ENCODE data around the gene MEST. TPM values are rescaled to one million over a fixed set of nuclear protein-coding genes. Genes with fewer than 3 reads are reported as not detected.

MEST gene
- total RNA-seq, 2 donors from 2014 or later, result 7.2 to 27.8 TPM

- Histone ChIP-seq H3K36me3 (no peaks in the 10 kb centered on the region), H3K4me1 (no peaks in the 10 kb centered on the region), H3K27me3 (no peaks in the 10 kb centered on the region), H3K4me3 (no peak overlapping the region), H3K27ac (no peak overlapping the region), H3K9me3 (peaks cover 0 to 5% of the 10 kb centered on the region in 2 donors)
- TF ChIP-seq, protein P1, sequence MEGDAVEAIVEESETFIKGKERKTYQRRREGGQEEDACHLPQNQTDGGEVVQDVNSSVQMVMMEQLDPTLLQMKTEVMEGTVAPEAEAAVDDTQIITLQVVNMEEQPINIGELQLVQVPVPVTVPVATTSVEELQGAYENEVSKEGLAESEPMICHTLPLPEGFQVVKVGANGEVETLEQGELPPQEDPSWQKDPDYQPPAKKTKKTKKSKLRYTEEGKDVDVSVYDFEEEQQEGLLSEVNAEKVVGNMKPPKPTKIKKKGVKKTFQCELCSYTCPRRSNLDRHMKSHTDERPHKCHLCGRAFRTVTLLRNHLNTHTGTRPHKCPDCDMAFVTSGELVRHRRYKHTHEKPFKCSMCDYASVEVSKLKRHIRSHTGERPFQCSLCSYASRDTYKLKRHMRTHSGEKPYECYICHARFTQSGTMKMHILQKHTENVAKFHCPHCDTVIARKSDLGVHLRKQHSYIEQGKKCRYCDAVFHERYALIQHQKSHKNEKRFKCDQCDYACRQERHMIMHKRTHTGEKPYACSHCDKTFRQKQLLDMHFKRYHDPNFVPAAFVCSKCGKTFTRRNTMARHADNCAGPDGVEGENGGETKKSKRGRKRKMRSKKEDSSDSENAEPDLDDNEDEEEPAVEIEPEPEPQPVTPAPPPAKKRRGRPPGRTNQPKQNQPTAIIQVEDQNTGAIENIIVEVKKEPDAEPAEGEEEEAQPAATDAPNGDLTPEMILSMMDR (IDR thresholded peaks at IDR 0.05), result no peak
- DNase-seq (ENCODE audit: low spot score), result no peak
These were observed 23.3 kb upstream of the MEST start for GRCh38 chr7:130468612-130469011.

DNA sequence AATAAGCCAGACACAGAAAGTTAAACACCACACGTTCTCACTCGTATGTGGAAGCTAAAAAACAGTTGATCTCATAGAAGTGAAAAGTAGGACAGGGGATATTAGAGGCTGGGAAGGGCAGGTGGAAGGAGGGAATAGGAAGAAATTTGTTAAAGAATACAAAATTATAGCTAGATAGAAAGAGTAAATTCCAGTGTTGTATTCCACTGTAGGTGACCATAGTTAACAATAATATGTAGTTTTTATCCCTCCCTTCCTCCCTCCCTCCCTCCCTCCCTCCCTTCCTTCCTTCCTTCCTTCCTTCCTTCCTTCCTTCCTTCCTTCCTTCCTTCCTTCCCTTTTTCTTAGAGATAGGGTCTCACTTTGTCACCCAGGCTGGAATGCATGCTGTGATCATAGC, 19.9 kb upstream of the MEST start:
- Histone ChIP-seq H3K4me3 (no peak overlapping the region), H3K27me3 (no peaks in the 10 kb centered on the region), H3K9me3 (no peaks in the 10 kb centered on the region), H3K4me1 (no peaks in the 10 kb centered on the region), H3K27ac (no peak overlapping the region), H3K36me3 (no peaks in the 10 kb centered on the region)
- TF ChIP-seq, protein P1 (IDR thresholded peaks at IDR 0.05), result no peak
- DNase-seq (ENCODE audit: low spot score), result no peak

DNA sequence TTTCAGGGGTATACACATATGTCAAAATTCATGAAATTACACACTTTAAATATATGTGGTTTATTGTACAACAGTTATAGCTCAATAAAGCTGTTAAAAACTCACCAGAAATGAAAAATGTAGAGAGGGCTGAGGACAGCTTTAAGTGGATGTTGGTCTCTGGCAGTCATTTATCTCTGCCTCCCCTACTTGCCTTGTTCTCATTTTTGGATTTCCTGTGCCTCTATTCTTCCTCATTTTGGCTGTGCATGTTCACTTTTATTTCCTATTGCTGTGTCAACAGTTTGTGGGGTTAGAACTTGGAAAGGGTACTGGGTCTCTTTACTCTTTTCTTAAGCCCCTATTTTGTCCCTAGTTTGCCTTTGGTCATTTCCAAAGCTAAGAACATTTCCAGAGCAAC, 18.6 kb upstream of the MEST start:
- Histone ChIP-seq H3K27ac (no peak overlapping the region), H3K9me3 (peaks cover 0 to 9% of the 10 kb centered on the region in 2 donors), H3K4me3 (no peak overlapping the region), H3K4me1 (no peaks in the 10 kb centered on the region), H3K27me3 (no peaks in the 10 kb centered on the region), H3K36me3 (no peaks in the 10 kb centered on the region)
- TF ChIP-seq, protein P1 (IDR thresholded peaks at IDR 0.05), result no peak
- DNase-seq (ENCODE audit: low spot score), result no peak

DNA sequence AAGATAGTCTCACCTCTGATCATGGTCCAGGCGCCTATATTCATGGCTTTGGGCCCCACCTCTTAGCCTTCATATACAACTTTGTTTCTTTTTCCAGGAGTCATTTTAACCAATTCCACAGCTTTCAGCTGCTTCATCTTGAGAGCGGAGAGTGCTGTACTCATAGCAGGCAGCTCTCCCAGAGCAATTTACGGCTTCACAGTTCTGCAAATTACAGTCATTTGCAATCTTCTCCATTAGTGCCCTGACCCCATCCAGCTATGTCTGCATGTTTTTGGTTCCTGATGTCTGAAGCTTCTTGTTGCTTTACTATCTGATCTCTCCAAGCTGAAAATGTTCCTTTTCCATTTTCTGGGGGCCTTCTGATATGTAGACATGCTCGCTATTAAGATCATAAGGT, 18.0 kb upstream of the MEST start:
- TF ChIP-seq, protein P1 (IDR thresholded peaks at IDR 0.05), result no peak
- Histone ChIP-seq H3K9me3 (peaks cover 0 to 9% of the 10 kb centered on the region in 2 donors), H3K4me1 (no peaks in the 10 kb centered on the region), H3K27me3 (no peaks in the 10 kb centered on the region), H3K4me3 (no peak overlapping the region), H3K27ac (no peak overlapping the region), H3K36me3 (no peaks in the 10 kb centered on the region)
- no peak for DNase-seq (ENCODE audit: low spot score)

DNA sequence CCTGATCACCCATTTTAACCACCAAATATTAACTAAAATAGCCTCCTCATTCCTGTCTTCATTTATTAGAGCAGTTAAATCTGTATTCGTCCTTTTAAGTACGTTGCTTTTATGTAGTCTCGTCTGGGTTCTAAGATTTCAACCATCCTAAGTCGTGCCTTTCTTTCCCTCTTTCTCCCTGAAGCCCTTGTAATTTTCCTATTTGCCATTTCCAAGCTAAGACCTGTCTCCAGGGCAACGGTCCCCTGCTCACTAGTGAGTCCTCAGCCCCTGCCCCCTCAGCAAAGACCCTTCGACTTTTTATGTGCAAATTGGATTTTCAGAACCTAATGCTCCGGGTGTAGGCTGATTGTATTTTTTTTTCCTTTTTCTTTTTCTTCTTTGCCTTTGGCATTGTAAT, 16.1 kb upstream of the MEST start:
- no peaks in the 10 kb centered on the region for H3K4me1 ChIP-seq
- TF ChIP-seq, protein P1 (IDR thresholded peaks at IDR 0.05), result no peak
- H3K9me3 ChIP-seq, result peaks cover 0 to 9% of the 10 kb centered on the region in 2 donors
- DNase-seq (ENCODE audit: low spot score), result no peak
- H3K36me3 ChIP-seq, result no peaks in the 10 kb centered on the region
- H3K27ac ChIP-seq, result no peak overlapping the region
- H3K4me3 ChIP-seq, result no peak overlapping the region
- H3K27me3 ChIP-seq, result no peaks in the 10 kb centered on the region

All from right atrium auricular region (tissue), 2 donors.